Stimulated activated memory B cell treated with anti-CD40 and anti-IgM and Interleukin-4, amounts not matched to agents 10 μg/mL and 1 μg/mL and 100 μg/mL, for 72 hours (primary cell): ENCODE measurements around the gene LRRTM3.

ENCODE experiments used
- ATAC-seq: fragments of 150-1000 bp; cut with Tn5 transposase; 2 replicates; pipeline ENCODE4 v1.10.0; 2021
- H3K27ac Mint-ChIP-seq: one replicate; pipeline ENCODE4 v1.8.0; 2022; ENCODE audit warnings: mild to moderate bottlenecking, mixed read lengths
- H3K27me3 Mint-ChIP-seq: one replicate; pipeline ENCODE4 v1.8.0; 2022; ENCODE audit warnings: mixed read lengths
- H3K36me3 Mint-ChIP-seq: one replicate; pipeline ENCODE4 v1.8.0; 2022; ENCODE audit warnings: mixed read lengths
- H3K4me1 Mint-ChIP-seq: one replicate; pipeline ENCODE4 v1.8.0; 2022; ENCODE audit warnings: mixed read lengths
- H3K4me3 Mint-ChIP-seq: one replicate; pipeline ENCODE4 v1.8.0; 2022; ENCODE audit warnings: mild to moderate bottlenecking, moderate library complexity, mixed read lengths
- H3K9me3 Mint-ChIP-seq: one replicate; pipeline ENCODE4 v1.8.0; 2022; ENCODE audit warnings: mixed read lengths

LRRTM3 gene

GRCh38 chr10:66981361-66982052, 55.7 kb downstream of the LRRTM3 start:
- no peaks in the 10 kb centered on the region for H3K36me3 Mint-ChIP-seq
- peaks cover 11% of the 10 kb centered on the region for H3K4me1 Mint-ChIP-seq
- no peaks in the 10 kb centered on the region for H3K27me3 Mint-ChIP-seq
- no peak overlapping the region for H3K4me3 Mint-ChIP-seq
- no peak for ATAC-seq
- H3K27ac Mint-ChIP-seq = no peak overlapping the region
- no peaks in the 10 kb centered on the region for H3K9me3 Mint-ChIP-seq

GRCh38 chr10:66982053-66982420, 56.2 kb downstream of the LRRTM3 start:
- Mint-ChIP-seq H3K4me1 (peaks cover 11% of the 10 kb centered on the region), H3K9me3 (no peaks in the 10 kb centered on the region), H3K27me3 (no peaks in the 10 kb centered on the region), H3K4me3 (no peak overlapping the region), H3K27ac (no peak overlapping the region), H3K36me3 (no peaks in the 10 kb centered on the region)
- ATAC-seq = no peak

- Mint-ChIP-seq H3K27ac (no peak overlapping the region), H3K27me3 (no peaks in the 10 kb centered on the region), H3K36me3 (no peaks in the 10 kb centered on the region), H3K9me3 (no peaks in the 10 kb centered on the region), H3K4me3 (no peak overlapping the region), H3K4me1 (peaks cover 11% of the 10 kb centered on the region)
- no peak for ATAC-seq
Observed at GRCh38 chr10:66982792-66983474, 57.1 kb downstream of the LRRTM3 start.

- Mint-ChIP-seq H3K27ac (no peak overlapping the region), H3K4me1 (peaks cover 11% of the 10 kb centered on the region), H3K27me3 (no peaks in the 10 kb centered on the region), H3K9me3 (no peaks in the 10 kb centered on the region), H3K36me3 (no peaks in the 10 kb centered on the region), H3K4me3 (no peak overlapping the region)
- ATAC-seq = no peak
Observed at GRCh38 chr10:66983475-66983818, 57.6 kb downstream of the LRRTM3 start.

- Mint-ChIP-seq H3K4me3 (no peak overlapping the region), H3K36me3 (no peaks in the 10 kb centered on the region), H3K27me3 (no peaks in the 10 kb centered on the region), H3K9me3 (no peaks in the 10 kb centered on the region), H3K4me1 (no peaks in the 10 kb centered on the region), H3K27ac (no peak overlapping the region)
- ATAC-seq = no peak
Observed at GRCh38 chr10:66990143-66990830, 64.5 kb downstream of the LRRTM3 start.

- no peak for ATAC-seq
- Mint-ChIP-seq H3K36me3 (no peaks in the 10 kb centered on the region), H3K27ac (no peak overlapping the region), H3K9me3 (no peaks in the 10 kb centered on the region), H3K27me3 (no peaks in the 10 kb centered on the region), H3K4me3 (no peak overlapping the region), H3K4me1 (no peaks in the 10 kb centered on the region)
Observed at GRCh38 chr10:66996996-66997395, 71.2 kb downstream of the LRRTM3 start.

- ATAC-seq = no peak
- Mint-ChIP-seq H3K36me3 (no peaks in the 10 kb centered on the region), H3K27ac (no peak overlapping the region), H3K4me3 (no peak overlapping the region), H3K4me1 (no peaks in the 10 kb centered on the region), H3K9me3 (no peaks in the 10 kb centered on the region), H3K27me3 (no peaks in the 10 kb centered on the region)
Observed at GRCh38 chr10:66999762-67000545, 74.1 kb downstream of the LRRTM3 start.

- no peaks in the 10 kb centered on the region for H3K9me3 Mint-ChIP-seq
- no peaks in the 10 kb centered on the region for H3K27me3 Mint-ChIP-seq
- H3K4me3 Mint-ChIP-seq = no peak overlapping the region
- ATAC-seq = no peak
- no peaks in the 10 kb centered on the region for H3K36me3 Mint-ChIP-seq
- no peak overlapping the region for H3K27ac Mint-ChIP-seq
- no peaks in the 10 kb centered on the region for H3K4me1 Mint-ChIP-seq
Observed at GRCh38 chr10:67004690-67005089, 78.9 kb downstream of the LRRTM3 start.

GRCh38 chr10:67005981-67006380, 80.1 kb downstream of the LRRTM3 start:
- Mint-ChIP-seq H3K27me3 (no peaks in the 10 kb centered on the region), H3K4me3 (no peak overlapping the region), H3K36me3 (no peaks in the 10 kb centered on the region), H3K4me1 (no peaks in the 10 kb centered on the region), H3K9me3 (no peaks in the 10 kb centered on the region), H3K27ac (no peak overlapping the region)
- ATAC-seq = no peak

GRCh38 chr10:67011480-67011879, 85.6 kb downstream of the LRRTM3 start:
- Mint-ChIP-seq H3K4me1 (no peaks in the 10 kb centered on the region), H3K27me3 (no peaks in the 10 kb centered on the region), H3K9me3 (peaks cover 3% of the 10 kb centered on the region), H3K27ac (no peak overlapping the region), H3K4me3 (no peak overlapping the region), H3K36me3 (no peaks in the 10 kb centered on the region)
- no peak for ATAC-seq

- Mint-ChIP-seq H3K4me3 (no peak overlapping the region), H3K9me3 (peaks cover 3% of the 10 kb centered on the region), H3K4me1 (no peaks in the 10 kb centered on the region), H3K27me3 (no peaks in the 10 kb centered on the region), H3K36me3 (no peaks in the 10 kb centered on the region), H3K27ac (no peak overlapping the region)
- ATAC-seq = peak; percentile 39
Observed at GRCh38 chr10:67011981-67012380, 86.1 kb downstream of the LRRTM3 start.

- Mint-ChIP-seq H3K36me3 (no peaks in the 10 kb centered on the region), H3K9me3 (peaks cover 3% of the 10 kb centered on the region), H3K4me3 (no peak overlapping the region), H3K4me1 (no peaks in the 10 kb centered on the region), H3K27ac (no peak overlapping the region), H3K27me3 (no peaks in the 10 kb centered on the region)
- no peak for ATAC-seq
Observed at GRCh38 chr10:67015225-67015624, 89.4 kb downstream of the LRRTM3 start.

- Mint-ChIP-seq H3K4me1 (no peaks in the 10 kb centered on the region), H3K9me3 (peaks cover 3% of the 10 kb centered on the region)
- ATAC-seq = no peak
Observed at GRCh38 chr10:67017218-67017617, 91.4 kb downstream of the LRRTM3 start.

GRCh38 chr10:67022099-67022498, 96.3 kb downstream of the LRRTM3 start:
- H3K27me3 Mint-ChIP-seq = no peaks in the 10 kb centered on the region
- no peaks in the 10 kb centered on the region for H3K9me3 Mint-ChIP-seq
- H3K36me3 Mint-ChIP-seq = no peaks in the 10 kb centered on the region
- no peaks in the 10 kb centered on the region for H3K4me1 Mint-ChIP-seq
- H3K27ac Mint-ChIP-seq = no peak overlapping the region
- no peak overlapping the region for H3K4me3 Mint-ChIP-seq
- ATAC-seq = no peak

More at GRCh38 chr10:67017218-67017617, 91.4 kb downstream of the LRRTM3 start:
- Mint-ChIP-seq H3K27me3 (no peaks in the 10 kb centered on the region), H3K4me3 (no peak overlapping the region), H3K27ac (no peak overlapping the region), H3K36me3 (no peaks in the 10 kb centered on the region)

GRCh38 chr10:67033878-67034277, 108.0 kb downstream of the LRRTM3 start:
- H3K27me3 Mint-ChIP-seq = no peaks in the 10 kb centered on the region
- peaks cover 4% of the 10 kb centered on the region for H3K9me3 Mint-ChIP-seq
- no peaks in the 10 kb centered on the region for H3K36me3 Mint-ChIP-seq
- H3K27ac Mint-ChIP-seq = no peak overlapping the region
- H3K4me3 Mint-ChIP-seq = no peak overlapping the region
- ATAC-seq = no peak
- no peaks in the 10 kb centered on the region for H3K4me1 Mint-ChIP-seq
